ENCODE measurements around the gene OR52B6.
"Not testable (repeated sequence)": the region's sequence is repeated elsewhere in the genome, so short reads cannot be mapped to it uniquely, and the experiment has no call there.

OR52B6 gene

DNA sequence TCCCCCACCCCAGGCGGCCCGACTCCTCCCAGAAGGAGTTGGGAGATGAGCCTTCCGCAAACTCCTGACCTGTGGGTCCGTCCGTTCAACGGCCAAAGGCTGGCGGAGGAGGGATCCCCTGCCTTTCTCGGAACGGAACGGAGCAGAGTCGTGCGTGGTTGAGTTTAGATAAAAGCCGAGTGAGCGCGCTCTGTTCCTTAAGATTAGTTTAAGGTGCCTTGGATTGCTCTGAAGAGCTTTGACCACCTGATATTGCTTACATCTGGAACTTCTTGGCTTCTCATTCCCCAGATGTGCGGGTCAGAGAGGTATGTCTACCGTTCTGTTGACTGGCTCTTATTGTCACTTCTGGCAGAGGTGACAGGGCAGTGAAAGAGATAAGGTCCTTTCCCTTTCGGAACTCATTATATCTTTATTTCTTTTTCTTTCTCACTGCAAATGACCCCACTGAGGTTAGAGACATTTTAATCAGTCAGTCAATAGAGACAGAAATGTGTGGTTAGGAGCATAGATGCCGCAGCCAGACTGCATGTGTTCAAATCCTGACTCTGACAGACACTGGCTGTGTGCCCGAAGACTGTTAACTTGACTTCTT is 16.0 kb downstream of the OR52B6 start, which contains the start of gene TRIM6:
Gene TRIM6 (plus strand): TSS at position 31 of the 595 bp plus-strand sequence. CDS start 261 bp downstream, at position 292.
- DNase-seq (ENCODE audit: low read depth, low spot score) = no peak

DNA sequence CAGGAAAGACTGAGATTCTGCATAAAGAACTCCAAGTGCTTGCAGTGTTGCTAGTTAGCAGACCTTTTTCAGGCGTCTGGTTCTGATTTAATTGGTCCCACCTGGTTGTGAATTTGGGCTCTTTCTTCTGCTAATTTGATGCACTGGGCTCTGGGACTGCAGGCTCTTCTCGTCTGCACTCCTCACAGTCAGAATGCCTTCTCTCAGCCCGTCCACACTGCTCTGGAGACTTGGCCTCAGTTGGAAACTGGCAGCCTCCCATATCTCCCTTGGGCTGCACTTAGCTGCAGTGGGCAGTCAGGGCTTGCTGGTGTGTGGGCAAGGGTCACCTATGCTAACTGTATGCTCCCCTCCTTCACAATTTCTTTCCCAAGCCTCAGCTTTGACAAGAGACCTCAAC is 17.3 kb downstream of the OR52B6 start:
- no peak for DNase-seq (ENCODE audit: low read depth, low spot score)

DNA sequence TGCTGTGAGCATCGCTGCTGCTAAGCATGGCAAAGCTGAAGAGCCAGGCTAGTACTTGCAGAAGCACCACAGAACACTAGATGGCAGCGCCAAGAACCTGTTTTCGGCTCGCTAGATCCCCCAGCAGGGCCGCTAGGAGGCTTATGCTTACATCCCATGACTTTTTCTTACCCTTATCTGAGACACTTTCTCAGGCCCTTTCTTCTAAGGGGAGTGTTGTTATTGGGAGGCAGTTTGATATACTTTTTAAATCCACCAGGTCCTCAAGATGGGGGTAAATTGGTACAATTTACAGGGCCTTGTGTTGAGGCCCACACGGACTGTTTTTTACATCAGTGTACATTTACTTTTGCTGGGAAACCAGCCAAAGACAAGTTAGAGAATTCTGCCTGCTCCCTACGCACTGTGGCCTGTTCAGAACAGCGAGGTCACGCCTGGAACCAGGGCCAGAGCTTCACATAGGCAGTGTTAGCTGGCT is 19.7 kb downstream of the OR52B6 start:
- DNase-seq (ENCODE audit: low read depth, low spot score) = peak; percentile 70

DNA sequence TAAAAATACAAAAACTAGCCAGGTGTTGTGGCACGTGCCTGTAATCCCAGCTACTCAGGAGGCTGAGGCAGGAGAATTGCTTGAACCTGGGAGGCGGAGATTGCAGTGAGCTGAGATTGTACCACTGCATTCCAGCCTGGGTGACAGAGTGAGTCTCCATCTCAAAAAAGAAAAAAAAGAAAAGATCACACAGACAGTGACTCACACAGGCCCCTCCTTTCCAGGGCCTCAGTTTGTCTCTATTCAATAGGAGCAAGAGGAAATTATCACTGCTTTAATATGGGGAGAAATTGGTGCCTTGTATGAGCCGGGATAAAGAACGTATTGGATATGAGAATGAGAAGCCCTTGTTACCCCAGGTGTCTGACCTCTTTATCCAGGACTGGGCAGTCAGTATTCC is 22.1 kb downstream of the OR52B6 start:
- not testable (repeated sequence) for DNase-seq (ENCODE audit: low read depth, low spot score)

DNA sequence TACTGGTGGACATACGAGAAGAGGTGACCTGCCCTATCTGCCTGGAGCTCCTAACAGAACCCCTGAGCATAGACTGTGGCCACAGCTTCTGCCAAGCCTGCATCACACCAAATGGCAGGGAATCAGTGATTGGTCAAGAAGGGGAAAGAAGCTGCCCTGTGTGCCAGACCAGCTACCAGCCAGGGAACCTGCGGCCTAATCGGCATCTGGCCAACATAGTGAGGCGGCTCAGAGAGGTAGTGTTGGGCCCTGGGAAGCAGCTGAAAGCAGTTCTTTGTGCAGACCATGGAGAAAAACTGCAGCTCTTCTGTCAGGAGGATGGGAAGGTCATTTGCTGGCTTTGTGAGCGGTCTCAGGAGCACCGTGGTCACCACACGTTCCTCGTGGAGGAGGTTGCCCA is 22.6 kb downstream of the OR52B6 start:
- DNase-seq (ENCODE audit: low read depth, low spot score) = no peak

DNA sequence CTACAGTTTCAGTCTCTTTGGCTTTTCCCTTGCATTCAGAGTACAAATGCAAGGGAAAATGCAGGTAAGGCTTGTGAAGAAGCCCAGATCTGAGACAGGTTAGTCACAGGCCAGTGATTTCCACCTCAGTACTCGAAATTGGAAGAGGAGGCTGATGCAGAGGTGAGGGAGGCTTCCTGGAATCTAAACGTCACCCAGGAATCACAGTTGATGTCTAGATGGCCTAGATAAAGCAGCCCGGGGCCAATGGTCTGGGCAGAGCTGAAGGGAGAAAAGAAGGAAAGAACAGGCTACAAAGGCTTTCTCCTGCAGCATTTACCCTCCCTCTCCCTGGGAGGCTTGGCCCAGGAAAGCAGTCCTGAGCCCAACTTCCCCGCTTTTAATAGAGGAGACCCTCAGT is 24.2 kb downstream of the OR52B6 start:
- no peak for DNase-seq (ENCODE audit: low read depth, low spot score)

DNA sequence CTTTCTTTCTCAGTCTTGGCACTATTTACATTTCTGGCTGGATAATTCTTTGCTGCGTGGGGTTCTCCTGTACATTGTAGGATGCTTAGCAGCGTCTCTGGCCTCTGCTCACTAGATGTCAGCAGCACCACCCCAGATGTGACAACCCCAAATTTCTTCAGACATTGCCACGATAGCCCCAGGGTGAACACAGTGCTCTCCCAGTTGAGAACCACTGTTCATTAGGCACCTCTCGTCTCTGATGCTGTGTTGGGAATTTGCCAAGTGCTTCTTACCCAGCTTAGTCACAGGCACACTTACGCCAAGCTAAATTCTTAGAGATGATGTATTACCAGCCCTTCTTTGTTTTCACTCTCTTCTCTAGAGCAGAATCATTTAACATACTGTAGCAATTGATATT is 25.2 kb downstream of the OR52B6 start:
- no peak for DNase-seq (ENCODE audit: low read depth, low spot score)

DNA sequence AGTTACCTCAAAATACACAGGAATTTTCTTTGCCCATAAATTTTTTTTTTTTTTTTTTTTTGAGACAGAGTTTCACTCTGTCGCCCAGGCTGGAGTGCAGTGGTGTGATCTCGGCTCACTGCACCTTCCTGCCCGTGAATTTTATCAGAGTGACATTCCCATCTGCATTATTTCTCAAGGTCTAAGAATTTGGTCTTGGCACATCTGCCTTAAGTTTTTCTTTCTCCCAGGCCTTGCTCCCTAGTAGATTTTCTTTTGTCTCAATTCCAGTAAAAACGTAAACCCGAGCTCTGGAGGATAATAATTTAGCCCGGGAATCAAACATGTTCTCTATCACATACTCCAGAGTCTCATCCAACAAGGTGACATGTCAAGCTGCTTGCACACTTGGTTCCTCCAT is 28.1 kb downstream of the OR52B6 start:
- no peak for DNase-seq (ENCODE audit: low read depth, low spot score)

DNA sequence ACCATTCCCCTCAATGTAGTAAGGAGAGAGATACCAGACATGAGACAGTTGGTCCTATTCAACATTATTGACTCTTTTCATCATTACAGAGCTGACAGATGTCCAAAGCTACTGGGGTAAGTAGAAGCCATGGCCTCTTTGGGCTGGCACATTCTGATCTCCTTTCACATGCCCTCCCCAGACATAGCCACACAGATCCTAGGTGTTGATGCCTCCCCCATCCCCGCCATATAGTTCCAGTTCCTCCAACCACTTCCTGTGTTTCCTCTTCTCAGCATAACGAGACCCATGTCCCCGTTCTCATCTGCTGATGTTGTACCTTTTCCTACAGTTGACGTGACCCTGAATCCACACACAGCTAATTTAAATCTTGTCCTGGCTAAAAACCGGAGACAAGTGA is 29.8 kb downstream of the OR52B6 start:
- no peak for DNase-seq (ENCODE audit: low read depth, low spot score)

DNA sequence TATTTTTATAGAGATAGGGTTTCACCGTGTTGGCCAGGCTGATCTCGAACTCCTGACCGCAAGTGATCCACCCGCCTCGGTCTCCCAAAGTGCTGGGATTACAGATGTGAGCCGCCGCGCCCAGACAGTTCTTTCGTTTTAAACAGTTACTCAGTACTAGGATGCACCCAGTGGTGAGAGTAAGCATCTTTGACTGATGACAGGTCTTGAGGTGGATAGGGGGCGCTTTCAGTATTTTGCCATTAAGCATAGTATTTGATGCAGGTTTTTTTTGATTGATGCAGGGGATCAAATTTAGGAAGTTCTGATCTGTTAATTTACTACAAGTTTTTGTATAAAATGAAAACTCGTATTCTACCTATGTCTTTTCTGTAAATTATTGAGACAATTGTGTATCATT is 30.9 kb downstream of the OR52B6 start:
- no peak for DNase-seq (ENCODE audit: low read depth, low spot score)

DNA sequence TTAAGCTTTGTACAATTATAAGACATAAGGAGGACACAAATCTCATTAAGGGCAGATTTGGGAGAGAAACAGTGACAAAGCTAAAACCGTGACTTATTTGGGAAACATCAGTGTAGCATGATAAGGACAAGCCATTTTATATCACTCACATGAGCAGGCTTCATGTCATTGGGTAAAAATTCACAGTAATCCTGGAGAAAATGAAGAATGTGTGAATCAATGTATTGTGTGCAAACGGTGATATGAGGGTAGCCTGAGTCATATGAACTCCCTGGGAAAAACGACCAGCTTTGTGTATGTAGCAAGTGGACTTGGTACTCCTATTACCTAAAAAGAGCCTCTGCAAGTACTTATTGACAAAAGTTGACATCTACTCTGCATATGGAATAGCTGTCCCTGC is 38.1 kb downstream of the OR52B6 start:
- DNase-seq (ENCODE audit: low read depth, low spot score) = no peak

DNA sequence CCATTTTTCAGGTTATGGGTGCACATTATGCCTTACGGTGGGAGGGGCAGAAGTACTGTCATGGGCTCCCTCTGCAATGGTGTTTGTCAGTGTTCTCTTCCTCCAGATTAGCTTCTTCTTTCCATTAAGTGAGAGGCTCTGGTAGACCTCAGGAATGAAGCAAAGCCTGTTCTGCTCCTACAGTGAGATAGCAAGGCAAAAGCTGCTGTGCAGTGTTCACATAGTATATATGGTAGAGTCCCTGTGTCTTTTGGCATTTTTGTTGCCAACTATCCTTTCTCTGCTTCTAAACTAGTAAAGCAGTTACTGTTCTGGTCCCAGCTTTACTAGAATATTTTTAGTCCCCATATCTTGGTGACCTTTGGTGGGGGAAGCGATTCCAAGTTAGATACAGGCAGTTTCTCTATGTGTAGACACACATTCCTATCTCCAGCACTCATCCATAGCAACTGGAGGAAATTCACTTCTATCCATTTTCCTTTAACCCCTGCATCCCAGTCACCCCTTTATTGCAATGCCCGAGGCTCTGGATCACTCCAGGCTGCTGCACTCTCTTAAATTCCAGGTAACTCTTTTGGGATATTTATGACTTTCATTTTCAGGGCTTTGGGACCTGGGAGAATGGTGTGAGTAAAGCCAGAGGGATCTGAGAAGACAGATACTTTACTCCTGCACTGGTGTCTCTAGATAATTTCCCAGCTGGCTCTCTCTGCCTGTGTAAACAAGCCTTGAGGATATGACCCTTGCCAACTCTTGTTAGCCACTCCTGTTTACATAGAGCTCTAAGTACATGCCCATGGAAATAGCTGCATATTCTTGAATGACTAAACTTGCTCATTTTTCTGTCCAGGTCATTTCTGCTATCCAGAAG is 40.2 kb downstream of the OR52B6 start:
- peak; percentile 49 for DNase-seq (ENCODE audit: low read depth, low spot score)

DNA sequence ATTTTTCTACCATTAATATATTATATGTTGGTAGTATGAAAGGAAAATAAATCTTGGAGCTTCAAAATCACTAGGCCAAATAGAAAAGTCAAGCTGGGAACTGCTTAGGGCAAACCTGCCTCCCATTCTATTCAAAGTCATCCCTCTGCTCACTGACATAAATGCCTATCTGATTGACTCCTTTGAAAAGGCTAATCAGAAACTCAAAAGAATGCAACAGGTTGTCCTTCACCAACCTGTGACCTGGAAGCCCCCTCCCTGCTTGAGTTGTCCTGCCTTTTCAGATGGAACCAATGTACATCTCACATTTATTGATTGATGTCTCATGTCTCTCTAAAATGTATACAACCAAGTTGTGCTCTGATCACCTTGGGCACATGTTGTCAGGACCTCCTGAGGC is 40.9 kb downstream of the OR52B6 start:
- no peak for DNase-seq (ENCODE audit: low read depth, low spot score)

DNA sequence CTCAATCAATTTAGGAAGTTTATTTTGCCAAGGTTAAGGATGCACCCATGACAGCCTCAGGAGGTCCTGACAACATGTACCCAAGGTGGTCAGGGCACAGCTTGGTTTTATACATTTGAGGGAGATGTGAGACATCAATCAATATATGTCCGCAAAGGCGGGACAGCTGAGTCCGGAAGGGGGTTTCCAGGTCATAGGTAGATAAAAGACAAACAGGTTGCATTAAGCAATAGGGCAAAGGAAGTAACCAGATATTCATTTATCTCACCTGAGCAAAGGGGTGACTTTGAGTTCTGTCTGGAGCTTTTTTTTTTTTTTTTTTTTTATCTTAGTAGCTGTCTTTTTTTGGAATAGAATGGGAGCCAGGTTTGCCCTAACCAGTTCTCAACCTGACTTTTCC is 42.1 kb downstream of the OR52B6 start:
- DNase-seq (ENCODE audit: low read depth, low spot score) = no peak

DNA sequence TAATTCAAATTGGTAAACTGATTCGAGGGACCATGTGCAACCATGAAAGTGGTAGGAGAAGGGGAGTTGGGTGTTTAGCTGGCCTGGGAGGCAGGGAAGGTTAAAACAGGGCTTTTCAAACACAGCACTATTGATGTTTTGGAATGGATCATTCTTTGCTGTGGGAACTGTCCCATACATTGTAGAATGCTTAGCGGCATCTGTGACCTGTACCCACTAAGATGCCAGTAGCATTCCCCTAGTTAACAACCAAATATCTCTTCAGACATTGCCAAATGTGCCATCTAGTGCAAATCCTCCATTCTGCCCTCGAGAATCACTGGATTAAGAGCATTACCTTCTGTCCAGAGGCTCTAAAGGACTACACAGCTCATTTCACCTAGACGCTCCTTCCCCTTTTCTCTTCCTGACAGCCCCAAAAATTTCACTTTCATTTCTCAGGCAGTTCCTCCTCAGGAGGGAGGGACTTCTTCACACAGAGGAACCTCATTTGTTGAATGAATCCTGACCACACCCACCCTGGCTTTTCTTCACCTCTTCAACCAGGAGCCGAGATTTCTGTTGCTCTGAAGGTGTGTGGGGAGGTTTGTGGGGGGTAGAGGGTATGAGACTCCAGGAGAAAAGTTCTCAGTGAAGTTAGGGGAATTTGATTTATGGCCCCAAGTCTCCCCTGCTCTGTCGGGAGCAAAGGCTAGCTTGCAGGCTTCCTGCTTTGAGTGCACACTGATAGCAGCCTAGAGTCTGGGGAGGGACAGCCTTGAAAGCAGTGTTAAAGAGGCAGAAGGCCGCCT is 44.0 kb downstream of the OR52B6 start, which contains the start of gene TRIM34:
Gene TRIM34 (plus strand): TSS at position 513 of the 791 bp plus-strand sequence. CDS start 7,331 bp downstream, outside the sequence.
- peak; percentile 30 for DNase-seq (ENCODE audit: low read depth, low spot score)

DNA sequence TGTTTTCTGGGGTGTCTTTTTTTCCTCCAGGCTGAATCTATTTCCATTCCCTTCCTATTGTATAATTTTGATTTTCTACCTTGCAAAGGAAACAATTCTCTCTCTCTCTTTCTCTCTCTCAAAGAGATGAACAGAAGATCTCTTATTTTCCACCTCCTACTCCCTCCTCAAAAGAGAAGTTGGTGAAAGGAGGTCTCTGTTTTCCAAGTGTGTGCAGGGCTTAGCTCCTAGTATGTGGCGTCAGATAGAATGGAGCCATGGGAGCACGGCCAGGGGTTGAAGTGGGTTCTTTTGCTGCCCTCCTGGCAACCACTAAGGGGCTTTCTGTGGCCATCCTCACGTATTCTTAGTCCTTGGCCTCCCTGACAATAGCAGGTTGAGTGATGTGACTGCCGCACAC is 44.6 kb downstream of the OR52B6 start:
- no peak for DNase-seq (ENCODE audit: low read depth, low spot score)

DNA sequence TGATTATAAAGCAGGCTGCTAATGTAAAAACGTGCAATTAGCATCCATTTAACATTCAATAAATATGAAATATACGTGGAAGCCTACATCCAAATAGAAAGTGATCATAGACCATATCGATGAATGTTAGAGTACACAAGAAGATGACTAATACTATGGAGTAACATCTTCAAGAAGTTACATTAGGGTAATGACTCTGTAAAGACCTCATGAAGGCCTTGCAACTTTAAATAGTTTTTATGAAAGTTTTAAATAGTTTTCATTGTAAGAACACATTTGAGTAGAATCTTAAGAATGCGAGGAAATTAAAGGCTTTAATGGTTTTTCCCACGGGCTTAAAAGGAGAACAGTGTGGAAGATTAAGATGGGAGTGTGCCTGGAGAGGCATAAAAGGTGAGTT is 45.5 kb downstream of the OR52B6 start:
- no peak for DNase-seq (ENCODE audit: low read depth, low spot score)

DNA sequence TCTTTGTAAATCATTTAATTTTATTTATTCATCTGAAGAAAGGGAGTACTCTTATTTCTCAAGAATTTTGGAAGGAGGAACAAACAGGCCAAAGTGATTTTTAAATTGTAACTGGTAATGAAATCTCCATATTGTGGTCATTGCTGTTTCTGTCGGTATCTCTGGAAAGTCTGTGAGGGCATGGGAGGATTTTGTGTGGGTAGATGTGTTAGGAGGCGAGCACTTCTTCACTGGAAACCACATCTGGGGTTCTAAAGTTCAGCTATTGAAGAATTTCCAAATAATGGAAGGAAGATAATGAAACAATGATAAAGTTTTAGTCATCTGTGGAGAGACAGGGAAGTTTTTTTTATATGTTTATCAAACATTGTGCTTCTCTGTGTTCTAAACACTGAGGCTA is 50.7 kb downstream of the OR52B6 start:
- no peak for DNase-seq (ENCODE audit: low read depth, low spot score)
